RWPE1 (cell line): ENCODE results near the gene CLDN5.

Experiments used
- CTCF ChIA-PET: fragments of 350-600 bp; sonication (Branson Sonifier 250); formaldehyde crosslinking; extraction: SDS; loops from one replicate; lab custom pipeline; 2021; lab: Yijun Ruan, JAX
- POLR2A ChIA-PET: fragments of 400-600 bp; formaldehyde crosslinking; extraction: SDS; loops from one replicate; lab custom pipeline; 2020; ENCODE audit warnings: antibody characterized with exemption; ENCODE audit not compliant: low non-redundant PET; lab: Yijun Ruan, JAX
- DNase-seq: peaks from one replicate; pipeline ENCODE4 v3.0.0; 2012; ENCODE audit warnings: low spot score
- H3K27ac ChIP-seq: fragments of 450-650 bp; 2 replicates; pipeline ENCODE4 v1.5.1; 2017
- TF ChIP-seq, protein P1 (sequence below): fragments of 450-650 bp; conservative IDR thresholded peaks from 2 replicates; pipeline ENCODE4 v1.5.1; 2017; ENCODE audit warnings: low read depth, mild to moderate bottlenecking

The CLDN5 gene

GRCh38 chr22:19567157-19568009 is 43.2 kb upstream of the CLDN5 start:
- DNase-seq = no peak
- TF ChIP-seq, protein P1, sequence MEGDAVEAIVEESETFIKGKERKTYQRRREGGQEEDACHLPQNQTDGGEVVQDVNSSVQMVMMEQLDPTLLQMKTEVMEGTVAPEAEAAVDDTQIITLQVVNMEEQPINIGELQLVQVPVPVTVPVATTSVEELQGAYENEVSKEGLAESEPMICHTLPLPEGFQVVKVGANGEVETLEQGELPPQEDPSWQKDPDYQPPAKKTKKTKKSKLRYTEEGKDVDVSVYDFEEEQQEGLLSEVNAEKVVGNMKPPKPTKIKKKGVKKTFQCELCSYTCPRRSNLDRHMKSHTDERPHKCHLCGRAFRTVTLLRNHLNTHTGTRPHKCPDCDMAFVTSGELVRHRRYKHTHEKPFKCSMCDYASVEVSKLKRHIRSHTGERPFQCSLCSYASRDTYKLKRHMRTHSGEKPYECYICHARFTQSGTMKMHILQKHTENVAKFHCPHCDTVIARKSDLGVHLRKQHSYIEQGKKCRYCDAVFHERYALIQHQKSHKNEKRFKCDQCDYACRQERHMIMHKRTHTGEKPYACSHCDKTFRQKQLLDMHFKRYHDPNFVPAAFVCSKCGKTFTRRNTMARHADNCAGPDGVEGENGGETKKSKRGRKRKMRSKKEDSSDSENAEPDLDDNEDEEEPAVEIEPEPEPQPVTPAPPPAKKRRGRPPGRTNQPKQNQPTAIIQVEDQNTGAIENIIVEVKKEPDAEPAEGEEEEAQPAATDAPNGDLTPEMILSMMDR = no peak
- POLR2A ChIA-PET = no interaction called here
- CTCF ChIA-PET = interaction anchor here (0.5 kb wide), 1 partner anchor 164 kb away, joined by 4 read pairs; no protein-coding TSS in a partner anchor
- H3K27ac ChIP-seq = no peak overlapping the region

- POLR2A ChIA-PET = no interaction called here
- H3K27ac ChIP-seq = peak overlapping the region; percentile 62
- DNase-seq = no peak
- TF ChIP-seq, protein P1 = no peak
- CTCF ChIA-PET = no interaction called here
These were observed 42.3 kb upstream of the CLDN5 start for GRCh38 chr22:19566279-19567156.

DNA sequence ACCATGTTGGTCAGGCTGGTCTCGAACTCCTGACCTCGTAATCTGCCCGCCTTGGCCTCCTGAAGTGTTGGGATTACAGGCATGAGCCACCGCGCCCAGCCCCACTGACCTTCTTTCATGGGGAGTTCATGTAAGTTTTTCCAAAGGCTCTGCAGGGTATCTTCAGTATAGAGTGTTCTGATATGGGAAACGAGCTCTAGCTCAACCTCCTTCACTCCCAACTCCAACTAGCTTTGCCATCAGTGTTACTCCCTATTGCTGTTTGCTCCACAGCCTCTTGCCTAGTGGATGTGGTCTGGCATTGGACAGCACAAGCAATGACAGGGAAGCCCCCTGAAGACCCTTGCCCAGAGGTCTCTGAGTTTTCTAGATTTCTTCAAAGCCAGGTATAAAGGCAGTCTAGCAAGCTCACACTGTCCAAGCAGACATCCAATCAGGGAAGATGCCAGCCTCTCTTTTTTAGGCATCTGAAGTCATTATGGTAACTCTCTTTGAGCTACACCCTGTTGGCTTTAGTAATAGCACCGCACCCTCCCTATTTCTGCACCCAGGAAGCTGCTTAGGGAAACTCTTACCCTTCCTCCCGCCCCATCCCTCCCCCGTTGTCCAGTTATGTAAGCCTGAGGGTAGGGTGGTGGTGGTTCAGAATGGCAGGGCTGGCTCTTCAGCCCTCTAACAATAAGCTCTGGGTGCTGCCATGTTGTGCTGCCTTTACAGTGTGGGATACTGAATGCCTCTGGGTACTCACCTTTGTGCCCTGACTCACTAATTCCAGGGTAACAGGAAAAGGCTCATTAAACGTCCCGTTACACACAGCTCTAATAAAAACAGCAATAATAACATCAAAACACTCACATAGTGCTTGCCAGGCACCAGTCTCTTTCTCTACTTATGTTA is 41.4 kb upstream of the CLDN5 start:
- CTCF ChIA-PET = no interaction called here
- peak; percentile 43 for DNase-seq
- peak overlapping the region; percentile 62 for H3K27ac ChIP-seq
- TF ChIP-seq, protein P1 = no peak
- POLR2A ChIA-PET = no interaction called here

DNA sequence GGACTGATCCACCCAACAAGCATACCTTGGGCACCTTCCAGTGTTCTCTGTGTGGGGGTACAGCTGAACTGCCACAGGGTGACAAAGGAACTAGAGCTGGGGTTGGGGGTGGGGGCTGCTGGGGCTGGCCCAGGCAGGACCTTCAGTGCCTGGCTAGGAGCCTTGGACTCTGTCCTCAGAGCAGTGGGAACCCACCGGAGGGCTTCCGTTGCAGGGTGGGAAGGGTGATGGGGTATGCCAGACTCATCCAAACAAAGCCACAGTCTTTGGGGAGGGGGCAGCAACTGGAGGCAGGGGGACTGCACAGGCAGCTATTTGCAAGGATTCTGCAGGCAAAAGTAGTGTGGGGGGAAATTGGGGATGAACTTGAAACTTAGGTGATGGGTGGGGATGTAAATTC is 35.7 kb upstream of the CLDN5 start:
- ChIA-PET CTCF (no interaction called here), POLR2A (interaction anchor here (0.6 kb wide), 1 partner anchor 112 kb away, joined by 3 read pairs; the partner anchor contains the start of gene C22orf39)
- no peak for DNase-seq
- TF ChIP-seq, protein P1 = no peak
- H3K27ac ChIP-seq = no peak overlapping the region

- TF ChIP-seq, protein P1 = no peak
- POLR2A ChIA-PET = no interaction called here
- CTCF ChIA-PET = no interaction called here
- no peak for DNase-seq
- no peak overlapping the region for H3K27ac ChIP-seq
These were observed 35.2 kb upstream of the CLDN5 start for GRCh38 chr22:19559324-19559811.
